NCI-H526 (cell line): ENCODE measurements around the gene INSIG1.

ENCODE experiments used
- DNase-seq, 2 experiments: peaks; one replicate each; lab custom pipeline; 2025; lab: John Stamatoyannopoulos, UW

Gene INSIG1

DNA sequence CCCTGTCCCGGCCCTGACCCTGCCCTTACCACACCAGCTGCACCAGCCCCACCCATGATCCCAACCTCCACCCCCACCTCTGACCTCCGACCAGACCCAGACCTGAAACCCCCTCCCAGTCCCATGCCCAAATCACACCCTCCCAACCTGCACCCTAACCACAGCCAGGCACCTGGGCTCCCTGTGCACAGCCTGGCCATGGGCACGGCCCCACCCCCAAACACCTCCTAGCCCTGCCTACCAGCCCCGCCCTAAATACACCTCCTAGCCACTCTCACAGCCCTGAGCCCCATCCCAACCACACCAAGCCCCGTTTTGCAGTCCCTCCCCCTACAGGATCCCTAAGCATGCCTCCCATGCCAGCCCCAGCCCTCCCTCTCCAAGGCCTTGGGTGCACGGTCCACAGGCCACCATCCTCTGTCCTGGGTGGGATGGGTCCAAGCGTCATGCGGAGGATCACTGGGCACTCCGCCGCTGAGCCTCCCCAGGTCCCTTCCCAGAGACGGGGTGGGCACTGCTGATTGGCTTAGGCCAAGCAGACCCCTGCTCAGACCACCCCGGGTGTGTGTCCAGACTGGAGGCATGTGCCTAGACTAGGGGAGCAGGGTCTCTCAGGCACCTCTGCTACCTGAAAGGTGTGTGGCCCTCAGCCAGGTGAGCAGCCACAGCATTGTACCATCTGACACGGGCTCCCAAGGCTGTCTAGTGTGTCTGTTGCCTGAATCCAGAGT, 30.1 kb downstream of the INSIG1 start:
- DNase-seq = no peak

DNA sequence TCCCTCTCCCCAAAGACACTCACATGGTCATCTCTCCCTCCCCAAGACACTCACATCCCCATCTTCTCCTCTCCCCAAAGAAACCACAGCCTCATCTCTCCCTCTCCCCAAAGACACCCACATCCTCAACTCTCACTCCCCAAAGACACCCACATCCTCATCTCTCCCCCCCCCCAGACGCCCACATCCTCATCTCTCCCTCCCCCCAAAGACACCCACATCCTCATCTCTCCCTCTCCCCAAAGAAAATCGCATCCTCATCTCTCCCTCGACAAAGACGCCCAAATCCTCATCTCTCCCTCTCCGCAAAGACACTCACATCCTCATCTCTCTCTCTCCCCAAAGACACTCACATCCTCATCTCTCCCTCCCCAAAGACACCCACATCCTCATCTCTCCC, 31.5 kb downstream of the INSIG1 start:
- DNase-seq = no peak

DNA sequence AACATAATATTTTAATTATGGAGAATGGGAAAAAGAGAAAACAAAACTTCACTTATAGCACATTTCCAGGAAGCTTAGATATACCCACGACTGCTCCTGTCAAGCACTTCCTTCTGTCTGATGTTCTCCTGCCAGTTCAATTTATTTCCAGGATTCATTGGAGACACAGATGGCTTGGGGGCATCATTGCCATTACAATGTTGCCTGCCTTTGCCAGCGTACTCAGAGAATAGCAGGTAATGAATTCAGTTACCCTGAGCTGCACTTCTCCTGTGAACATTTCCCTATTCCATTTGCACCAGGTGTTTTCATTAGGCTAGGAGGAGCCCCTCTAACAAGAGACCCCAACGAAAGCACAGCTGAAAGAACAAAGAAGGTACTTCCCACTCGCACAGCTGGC, 33.7 kb downstream of the INSIG1 start:
- no peak for DNase-seq

DNA sequence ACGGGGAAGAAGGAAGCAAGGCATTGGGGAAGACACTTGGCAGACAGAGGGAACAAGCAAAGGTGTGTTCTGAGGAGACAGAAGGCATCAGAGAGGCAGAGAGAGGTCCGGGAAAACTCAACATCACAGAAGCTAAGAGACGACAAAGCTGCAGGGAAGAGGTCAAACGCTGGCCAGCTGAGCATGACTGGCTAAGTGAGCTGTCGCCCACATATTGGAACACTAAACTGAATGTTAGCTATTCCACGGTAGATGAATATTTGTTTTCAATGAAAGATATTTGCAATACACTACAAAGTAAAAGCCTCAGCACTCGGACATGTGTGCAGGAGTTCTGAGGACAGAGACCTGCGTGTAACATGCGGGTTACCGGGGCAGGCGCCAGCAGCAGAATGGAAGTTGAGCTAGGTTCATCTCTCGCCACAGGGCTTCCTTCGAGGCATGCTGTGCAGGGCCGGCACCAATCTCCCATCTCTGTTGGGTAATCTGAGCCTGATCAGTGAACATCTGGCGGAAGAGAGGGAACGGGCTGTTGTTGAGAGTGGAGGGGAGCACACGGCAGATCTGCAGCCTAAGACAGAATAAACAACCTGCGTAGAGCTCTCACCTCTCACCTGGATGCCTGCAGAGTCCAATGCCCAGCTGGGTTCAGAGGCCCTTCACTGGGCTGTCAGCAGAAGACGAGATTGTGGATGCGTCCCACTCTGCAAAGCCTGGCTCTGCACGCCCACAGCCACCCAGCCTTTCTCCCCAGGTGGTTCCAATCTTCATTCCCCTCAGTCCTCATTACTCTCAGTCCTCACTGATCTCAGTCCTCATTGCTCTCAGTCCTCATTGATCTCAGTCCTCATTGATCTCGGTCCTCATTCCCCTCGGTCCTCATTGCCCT, 35.9 kb downstream of the INSIG1 start:
- peak; percentile 7 to 54 for DNase-seq

DNA sequence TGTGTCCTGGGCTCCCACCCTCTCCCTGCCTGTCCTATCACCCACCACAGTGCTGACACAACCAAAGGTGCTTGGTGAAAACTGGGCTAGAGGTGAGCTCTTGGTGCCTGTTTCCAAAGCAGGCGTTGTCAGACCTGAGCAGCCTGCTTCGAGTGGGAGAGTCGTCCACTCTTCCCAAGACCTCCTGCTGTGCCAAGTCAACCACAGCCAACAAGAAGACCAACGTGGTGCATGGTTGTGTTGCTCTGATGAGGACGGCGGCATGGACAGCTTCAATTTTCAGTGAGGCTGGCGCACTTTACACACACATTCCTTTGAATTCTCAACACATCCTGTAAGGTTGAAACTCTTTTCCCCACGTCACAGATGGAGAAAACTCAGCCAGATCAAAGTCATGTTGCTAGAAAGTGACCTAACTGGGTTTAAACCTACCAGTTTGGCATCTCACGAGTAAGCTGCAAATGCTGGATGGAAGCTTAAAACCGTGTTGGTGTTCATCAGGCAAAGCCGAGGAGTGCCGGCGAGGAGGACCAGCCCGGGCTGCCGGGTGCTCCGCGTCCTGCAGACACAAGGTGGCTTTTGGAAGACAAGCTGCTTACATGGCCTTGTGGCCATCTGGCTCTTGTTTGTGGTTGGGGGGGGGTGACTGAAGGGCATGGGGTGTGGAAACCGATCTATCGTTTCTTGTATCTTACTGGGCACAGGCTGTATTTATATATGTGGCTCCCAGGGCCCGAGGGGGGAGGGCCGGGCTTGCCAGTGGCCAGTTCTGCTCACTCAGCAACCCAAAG, 39.3 kb downstream of the INSIG1 start:
- DNase-seq = no peak

DNA sequence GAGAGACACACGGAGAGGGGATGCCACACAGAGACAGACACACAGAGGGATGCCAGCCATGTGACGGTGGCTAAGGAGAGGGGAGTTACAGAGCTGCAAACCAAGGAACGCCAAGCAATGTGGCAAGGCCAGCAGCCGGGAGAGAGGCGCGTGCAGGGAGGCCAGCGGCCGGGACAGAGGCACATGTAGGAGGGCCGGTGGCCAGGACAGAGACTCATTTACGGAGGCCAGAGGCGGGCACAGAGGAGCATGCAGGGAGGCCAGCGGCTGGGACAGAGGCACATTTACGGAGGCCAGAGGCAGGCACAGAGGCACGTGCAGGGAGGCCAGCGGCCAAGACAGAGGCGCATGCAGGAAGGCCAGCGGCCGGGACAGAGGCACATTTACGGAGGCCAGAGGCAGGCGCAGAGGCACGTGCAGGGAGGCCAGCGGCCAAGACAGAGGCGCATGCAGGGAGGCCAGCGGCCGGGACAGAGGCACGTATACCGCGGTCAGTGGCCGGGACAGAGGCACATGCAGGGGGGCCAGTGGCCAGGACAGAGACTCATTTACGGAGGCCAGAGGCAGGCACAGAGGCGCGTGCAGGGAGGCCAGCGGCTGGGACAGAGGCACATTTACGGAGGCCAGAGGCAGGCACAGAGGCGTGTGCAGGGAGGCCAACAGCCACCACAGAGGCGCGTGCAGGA, 40.4 kb downstream of the INSIG1 start:
- no peak for DNase-seq

DNA sequence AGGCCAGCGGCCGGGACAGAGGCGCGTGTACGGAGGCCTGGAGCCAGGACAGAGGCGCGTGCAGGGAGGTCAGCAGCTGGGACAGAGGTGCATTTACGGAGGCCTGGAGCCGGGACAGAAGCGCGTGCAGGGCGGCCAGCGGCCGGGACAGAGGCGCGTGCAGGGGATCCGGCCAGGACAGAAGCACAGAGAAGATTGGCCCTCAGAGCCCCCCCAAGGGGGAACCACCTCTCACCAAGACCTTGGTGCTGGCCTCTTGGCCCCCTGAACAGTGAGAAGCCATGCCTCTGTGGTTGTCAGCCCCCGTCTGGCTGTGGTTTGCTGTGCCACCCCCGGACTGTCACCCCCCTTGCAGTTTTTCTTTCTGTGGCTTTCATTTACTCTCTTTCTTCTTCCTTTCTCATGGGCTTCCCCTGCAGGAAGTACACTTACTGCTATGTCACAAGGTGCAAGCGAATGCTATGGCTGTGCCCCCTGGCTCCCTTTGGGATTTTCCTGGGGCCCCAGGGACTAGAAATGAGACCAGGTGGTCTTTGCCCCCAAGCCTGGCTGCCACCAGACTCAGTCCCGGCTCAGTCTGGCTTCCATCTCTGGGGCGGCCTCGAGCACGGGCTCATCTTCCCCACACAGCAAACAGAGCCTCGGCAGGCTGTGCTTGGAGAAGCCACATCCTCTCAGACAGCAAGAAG, 41.1 kb downstream of the INSIG1 start:
- DNase-seq = no peak

DNA sequence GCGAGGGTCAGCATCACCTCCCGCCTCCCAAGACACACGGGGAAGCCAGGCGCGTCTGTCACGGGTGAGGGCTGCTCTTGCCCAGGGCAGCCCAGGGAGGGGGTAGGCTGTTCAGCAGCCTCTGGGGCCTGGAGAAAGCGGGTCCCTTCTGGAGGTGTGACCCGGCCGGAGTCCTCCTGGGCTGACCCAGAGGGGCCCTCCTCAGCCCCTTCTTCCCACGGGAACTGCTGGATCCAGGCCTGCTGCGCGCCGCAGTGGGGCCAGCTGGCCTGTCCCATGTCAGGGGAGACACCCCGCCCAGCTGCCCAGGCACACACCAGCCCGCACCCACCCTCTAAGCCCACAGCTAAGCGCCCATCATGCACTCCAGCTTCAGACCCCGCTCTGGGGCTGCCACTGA, 41.8 kb downstream of the INSIG1 start:
- no peak for DNase-seq

DNA sequence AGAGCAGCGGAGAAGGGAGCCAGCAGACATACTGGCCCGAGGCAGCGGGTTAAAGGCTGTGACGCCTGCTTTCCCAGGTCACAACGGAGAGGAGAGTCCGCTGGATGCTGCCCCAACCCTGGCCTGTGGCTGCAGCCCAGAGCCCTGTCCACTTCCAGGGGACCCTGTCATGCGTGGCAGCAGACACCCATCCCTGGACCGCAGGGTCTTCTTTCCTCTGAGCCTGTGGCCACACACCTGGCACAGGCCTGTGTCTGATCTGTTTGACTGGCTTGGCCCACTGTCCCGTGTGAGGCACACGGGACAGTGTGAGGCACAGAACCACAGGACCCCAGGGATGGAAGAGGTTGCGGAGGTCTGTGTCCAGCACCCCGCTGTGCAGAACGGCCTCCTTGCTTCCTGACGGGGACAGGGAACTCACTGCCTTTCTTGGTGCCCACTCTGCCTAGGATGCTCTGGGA, 42.4 kb downstream of the INSIG1 start:
- no peak for DNase-seq

DNA sequence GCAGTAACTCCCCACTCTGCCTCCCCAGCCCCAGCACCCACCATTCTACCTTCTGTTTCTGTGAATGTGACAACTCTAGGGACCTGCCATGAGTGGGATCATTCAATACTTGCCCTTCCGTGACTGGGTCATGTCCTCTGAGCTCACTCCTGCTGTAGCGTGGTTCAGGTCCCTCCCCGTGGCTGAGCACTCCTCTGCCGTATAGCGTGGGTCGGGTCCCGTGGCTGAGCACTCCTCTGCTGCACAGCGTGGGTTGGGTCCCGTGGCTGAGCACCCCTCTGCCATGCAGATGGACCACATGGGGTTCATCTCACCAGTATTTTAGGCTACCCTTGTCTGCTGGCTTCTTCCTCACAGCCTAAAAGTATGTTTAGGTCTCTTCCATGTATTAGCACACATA, 43.0 kb downstream of the INSIG1 start:
- no peak for DNase-seq

DNA sequence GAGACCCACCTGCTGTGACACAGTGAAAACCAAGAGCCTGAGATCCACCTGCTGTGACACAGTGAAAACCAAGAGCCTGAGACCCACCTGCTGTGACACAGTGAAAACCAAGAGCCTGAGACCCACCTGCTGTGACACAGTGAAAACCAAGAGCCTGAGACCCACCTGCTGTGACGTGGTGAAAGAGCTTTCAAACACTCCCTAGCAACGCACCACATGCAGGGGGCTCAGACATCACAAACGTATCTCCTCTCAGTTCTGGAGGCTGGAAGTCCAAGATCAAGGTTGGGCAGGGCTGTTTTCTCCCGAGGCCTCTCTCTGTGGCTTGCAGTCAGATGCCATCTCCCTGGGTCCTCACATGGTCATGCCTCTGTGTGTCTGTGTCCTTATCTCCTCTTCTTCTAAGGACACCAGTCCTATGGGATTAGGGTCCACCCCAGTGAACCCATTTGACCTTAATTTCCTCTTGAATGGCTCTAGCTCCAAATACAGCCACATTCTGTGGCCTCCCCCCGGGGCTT, 43.8 kb downstream of the INSIG1 start:
- DNase-seq = no peak

DNA sequence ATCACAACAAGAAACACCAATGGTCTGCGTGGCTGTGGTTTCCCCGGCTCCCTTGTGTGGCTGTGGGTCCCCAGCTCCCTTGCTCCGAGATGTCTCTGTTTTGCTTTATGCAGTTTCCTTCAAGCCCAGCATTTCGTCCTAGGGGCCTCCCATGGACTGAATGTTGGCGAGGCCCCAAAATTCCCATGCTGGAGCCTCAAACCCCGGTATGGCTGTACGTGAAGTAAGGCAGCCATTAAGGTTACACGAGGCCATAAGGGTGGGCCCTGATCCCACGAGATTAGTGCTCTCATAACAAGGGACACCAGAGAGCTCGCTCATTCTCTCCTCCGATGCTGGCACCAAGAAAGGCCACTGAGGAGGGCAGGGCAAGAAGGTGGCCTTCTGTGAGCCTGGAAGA, 44.6 kb downstream of the INSIG1 start:
- no peak for DNase-seq

DNA sequence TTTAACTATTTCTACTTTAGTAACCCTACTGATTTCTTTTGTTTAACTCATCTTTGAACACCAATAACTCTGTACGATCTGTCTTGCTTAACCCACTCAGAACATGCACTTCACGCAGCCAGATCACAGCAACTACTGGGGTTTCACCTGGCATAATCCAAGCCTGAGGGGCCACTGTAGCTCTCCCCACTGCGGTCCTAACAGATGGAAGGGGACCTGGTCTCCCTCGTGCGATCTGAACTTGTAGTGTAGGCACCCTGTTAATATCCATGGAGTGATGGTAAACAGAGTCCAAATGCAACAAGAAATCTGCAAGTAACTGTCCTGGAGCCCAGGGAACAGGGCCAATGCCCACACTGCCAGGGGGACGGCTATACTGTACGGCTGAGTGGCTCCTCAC, 45.5 kb downstream of the INSIG1 start:
- no peak for DNase-seq

DNA sequence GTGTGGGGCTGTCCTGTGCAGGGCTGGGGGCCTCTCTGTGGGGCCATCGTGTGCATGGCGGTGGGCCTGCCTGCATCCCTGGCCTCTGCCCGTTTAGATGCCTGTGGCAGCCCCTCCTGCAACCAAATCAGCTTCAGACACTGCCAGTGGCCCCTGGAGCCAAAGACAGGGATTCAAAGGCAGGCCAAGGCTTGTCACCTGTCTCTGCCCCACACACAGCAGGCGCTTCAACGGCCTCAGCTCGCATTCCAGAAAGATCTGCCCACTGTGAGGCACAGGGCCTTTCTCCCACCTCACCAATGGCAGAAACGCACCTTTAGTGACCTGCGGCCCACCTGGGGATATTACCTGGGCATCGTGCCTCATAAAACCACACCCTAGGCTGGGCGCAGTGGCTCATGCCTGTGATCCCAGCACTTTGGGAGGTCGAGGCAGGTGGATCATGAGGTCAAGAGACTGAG, 46.0 kb downstream of the INSIG1 start:
- DNase-seq = no peak

DNA sequence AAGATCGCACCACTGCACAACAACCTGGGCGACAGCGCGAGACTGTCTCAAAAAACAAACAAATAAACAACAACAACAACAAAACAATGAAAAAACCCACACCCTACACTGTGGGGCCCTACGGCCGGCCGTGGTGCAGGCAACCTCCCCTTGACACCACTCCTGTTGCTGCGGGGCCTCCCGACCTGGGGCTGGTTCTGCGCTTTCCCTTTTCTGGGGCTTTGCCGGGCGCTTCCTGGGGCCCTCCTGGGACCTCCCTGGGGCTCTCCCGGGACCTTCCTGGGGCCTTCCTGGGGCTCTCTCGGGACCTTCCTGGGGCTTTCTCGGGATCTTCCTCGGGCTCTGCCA, 46.6 kb downstream of the INSIG1 start:
- DNase-seq = no peak

DNA sequence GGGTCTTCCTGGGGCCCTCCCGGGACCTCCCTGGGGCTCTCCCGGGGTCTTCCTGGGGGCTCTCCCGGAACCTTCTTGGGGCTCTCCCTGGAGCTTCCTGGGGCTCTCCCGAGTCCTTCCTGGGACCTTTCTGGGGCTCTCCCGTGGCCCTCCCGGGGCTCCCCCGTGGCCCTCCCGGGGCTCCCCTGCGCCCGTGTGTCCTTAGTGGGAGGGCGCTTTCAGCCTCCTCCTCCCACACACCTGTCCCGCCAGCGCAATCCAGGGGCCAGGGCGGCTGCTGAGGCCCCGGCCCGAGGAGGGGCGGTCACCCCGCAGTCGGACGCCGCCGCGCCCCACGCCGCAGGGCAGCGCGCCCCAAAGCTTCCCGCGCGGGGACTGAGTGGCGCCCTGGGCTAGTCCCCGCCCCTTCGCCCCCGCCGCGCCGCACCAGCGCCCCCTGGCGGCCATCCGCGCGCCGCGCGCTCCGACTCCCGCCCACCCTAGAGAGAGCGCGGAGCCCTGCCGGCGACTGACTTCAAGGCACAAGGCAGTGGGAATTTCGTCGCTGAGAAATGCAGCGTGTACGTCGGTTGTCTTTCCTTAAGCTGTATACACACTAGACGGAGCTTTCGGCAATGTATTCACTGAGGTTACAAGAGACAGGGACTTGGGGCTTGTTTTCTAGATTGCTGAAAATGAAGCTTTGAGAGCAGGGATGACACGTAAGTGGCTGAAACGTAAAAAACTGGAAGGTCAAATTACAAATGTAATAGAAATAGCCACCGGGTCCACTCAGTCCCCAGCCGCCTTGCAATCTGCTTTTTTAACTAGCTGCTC, 47.1 kb downstream of the INSIG1 start:
- DNase-seq = peak; percentile 73 to 95

DNA sequence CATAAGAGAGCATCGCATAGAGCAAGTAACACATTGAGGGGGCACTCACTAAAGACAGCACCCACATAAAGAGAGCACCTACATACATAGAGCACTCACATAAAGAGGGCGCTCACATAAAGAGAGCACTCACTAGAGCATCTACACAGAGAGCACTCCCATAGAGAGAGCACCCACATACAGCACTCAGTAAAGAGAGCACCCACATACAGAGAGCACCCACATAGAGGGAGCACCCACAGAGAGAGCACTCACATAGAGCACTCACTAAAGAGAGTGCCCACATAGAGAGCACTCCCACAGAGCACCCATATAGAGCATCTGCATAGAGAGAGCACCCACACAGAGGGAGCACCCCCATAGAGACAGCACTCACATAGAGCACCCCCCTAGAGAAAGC, 47.8 kb downstream of the INSIG1 start:
- DNase-seq = no peak

DNA sequence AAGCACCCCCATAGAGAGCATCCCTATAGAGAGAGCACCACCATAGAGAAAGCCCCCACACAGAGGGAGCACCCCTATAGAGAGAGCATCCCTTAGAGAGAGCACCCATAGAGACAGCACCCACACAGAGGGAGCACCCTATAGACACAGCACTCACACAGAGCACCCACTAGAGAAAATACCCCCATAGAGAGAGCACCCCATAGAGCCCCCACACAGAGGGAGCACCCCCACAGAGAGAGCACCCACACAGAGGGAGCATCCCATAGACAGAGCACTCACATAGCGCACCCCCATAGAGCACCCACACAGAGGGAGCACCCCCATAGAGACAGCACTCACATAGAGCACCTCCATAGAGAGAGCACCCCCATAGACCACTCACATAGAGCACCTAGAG, 48.6 kb downstream of the INSIG1 start:
- DNase-seq = no peak

DNA sequence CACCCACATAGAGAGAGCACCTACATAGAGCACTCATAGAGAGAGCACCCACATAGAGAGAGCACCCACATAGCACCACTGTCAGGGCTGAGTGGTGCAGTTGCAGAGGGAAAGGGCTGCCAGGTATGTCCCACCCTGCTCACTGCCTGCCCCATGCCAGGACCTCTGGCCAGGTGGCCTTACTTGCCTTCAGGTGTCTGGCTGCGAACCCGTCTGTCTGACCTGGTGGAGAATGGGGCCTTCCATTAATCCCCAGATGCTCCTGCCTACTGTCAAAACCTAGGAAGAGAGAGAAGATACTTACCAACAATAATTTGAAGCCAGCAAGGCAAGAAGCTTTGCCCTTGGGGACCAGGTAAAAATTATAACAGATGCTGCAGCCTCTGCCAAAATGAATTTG, 51.1 kb downstream of the INSIG1 start:
- DNase-seq = no peak
